IMR-90 (cell line): ENCODE data around the gene DUSP28. TPM values are rescaled to one million over a fixed set of nuclear protein-coding genes. Genes with fewer than 3 reads are reported as not detected.

Experiments used
- ATAC-seq: fragments of 200-7000 bp; cut with Tn5 transposase; 2 replicates; pipeline ENCODE4 v1.9.1; 2020; ENCODE audit warnings: low read depth, mild to moderate bottlenecking, moderate library complexity
- BruUV-seq: library from RNA; stranded (reverse); fragments of 400-500 nt; replicated peaks from 2 replicates; lab custom pipeline; 2021; lab: Mats Ljungman, UMichigan
- CTCF ChIA-PET: fragments of 300-600 bp; formaldehyde crosslinking; extraction: SDS; loops from one replicate; lab custom pipeline; 2021; ENCODE audit warnings: antibody characterized with exemption; lab: Yijun Ruan, JAX
- POLR2A ChIA-PET: fragments of 300-600 bp; sonication (Branson Sonifier 250); formaldehyde crosslinking; loops from one replicate; lab custom pipeline; 2022; ENCODE audit warnings: antibody characterized with exemption; ENCODE audit not compliant: unreplicated experiment; lab: Charles Lee
- DNase-seq: peaks from one replicate; pipeline ENCODE4 v3.0.0; 2013
- H2AFZ ChIP-seq: replicated peaks from 2 replicates; pipeline ENCODE3; 2013; ENCODE audit warnings: low read length, mild to moderate bottlenecking; ENCODE audit not compliant: poor library complexity
- H2AK5ac ChIP-seq: 2 replicates; pipeline ENCODE4 v1.6.1; 2013; ENCODE audit warnings: low read depth, low read length, inconsistent platforms
- H2AK9ac ChIP-seq: replicated peaks from 2 replicates; pipeline ENCODE3; 2013; ENCODE audit warnings: mild to moderate bottlenecking, low read depth, low read length, moderate library complexity; ENCODE audit not compliant: poor library complexity
- H2BK120ac ChIP-seq: 2 replicates; pipeline ENCODE4 v1.6.1; 2013; ENCODE audit warnings: low read depth, low read length, inconsistent platforms
- H2BK15ac ChIP-seq: 3 replicates; pipeline ENCODE4 v1.6.1; 2013; ENCODE audit warnings: low read depth, low read length, inconsistent platforms
- H2BK20ac ChIP-seq: 2 replicates; pipeline ENCODE4 v1.6.1; 2013; ENCODE audit warnings: low read depth, mild to moderate bottlenecking, inconsistent platforms, low read length, moderate library complexity
- H2BK5ac ChIP-seq: 2 replicates; pipeline ENCODE4 v1.6.1; 2013; ENCODE audit warnings: mild to moderate bottlenecking, low read depth, low read length, inconsistent platforms; ENCODE audit not compliant: poor library complexity, severe bottlenecking
- H3K14ac ChIP-seq: replicated peaks from 2 replicates; pipeline ENCODE4 v1.6.1; 2013; ENCODE audit warnings: low read depth, low read length, inconsistent platforms
- H3K18ac ChIP-seq: 2 replicates; pipeline ENCODE4 v1.6.1; 2013; ENCODE audit warnings: low read depth, low read length, control low read depth
- H3K23ac ChIP-seq: 2 replicates; pipeline ENCODE4 v1.6.1; 2013; ENCODE audit warnings: low read depth, low read length, inconsistent platforms
- H3K27ac ChIP-seq: 2 replicates; pipeline ENCODE4 v1.5.1; 2013; ENCODE audit warnings: mild to moderate bottlenecking, control low read depth, low read length; ENCODE audit not compliant: insufficient read depth
- H3K27me3 ChIP-seq: 2 replicates; pipeline ENCODE4 v1.6.1; 2013; ENCODE audit warnings: low read length; ENCODE audit not compliant: control insufficient read depth, insufficient read depth
- H3K36me3 ChIP-seq: 2 replicates; pipeline ENCODE4 v1.6.1; 2013; ENCODE audit warnings: low read length, mixed read lengths; ENCODE audit not compliant: control insufficient read depth, insufficient read depth
- H3K4ac ChIP-seq: 2 replicates; pipeline ENCODE4 v1.6.1; 2013; ENCODE audit warnings: low read depth, low read length, inconsistent platforms
- H3K4me1 ChIP-seq: 2 replicates; pipeline ENCODE4 v1.6.1; 2013; ENCODE audit warnings: low read length, mixed read lengths; ENCODE audit not compliant: control insufficient read depth, insufficient read depth
- H3K4me2 ChIP-seq: 2 replicates; pipeline ENCODE4 v1.6.1; 2013; ENCODE audit warnings: low read depth, mild to moderate bottlenecking, control low read depth, low read length, moderate library complexity
- H3K4me3 ChIP-seq: 2 replicates; pipeline ENCODE4 v1.5.1; 2013; ENCODE audit warnings: low read depth, mild to moderate bottlenecking, control low read depth, low read length, moderate library complexity; ENCODE audit not compliant: insufficient read depth
- H3K56ac ChIP-seq: 2 replicates; pipeline ENCODE4 v1.6.1; 2013; ENCODE audit warnings: low read length, inconsistent platforms; ENCODE audit not compliant: insufficient read depth; ENCODE audit errors: extremely low read depth
- H3K79me1 ChIP-seq, 2 experiments: 2 replicates each; pipeline ENCODE4 v1.6.1; 2013; ENCODE audit warnings: low read length in 2 of 2, inconsistent platforms in 1 of 2, low read depth in 1 of 2
- H3K9ac ChIP-seq: 2 replicates; pipeline ENCODE4 v1.6.1; 2013; ENCODE audit warnings: low read depth, low read length, control low read depth
- H3K9me1 ChIP-seq: 2 replicates; pipeline ENCODE4 v1.6.1; 2013; ENCODE audit warnings: low read length, inconsistent platforms; ENCODE audit not compliant: insufficient read depth
- H3K9me3 ChIP-seq: 2 replicates; pipeline ENCODE4 v1.6.1; 2013; ENCODE audit warnings: low read length; ENCODE audit not compliant: control insufficient read depth, insufficient read depth
- H4K20me1 ChIP-seq: 2 replicates; pipeline ENCODE4 v1.6.1; 2013; ENCODE audit warnings: low read length, inconsistent platforms; ENCODE audit not compliant: insufficient read depth
- H4K5ac ChIP-seq: 2 replicates; pipeline ENCODE4 v1.6.1; 2013; ENCODE audit warnings: mild to moderate bottlenecking, low read depth, low read length, control low read depth
- H4K8ac ChIP-seq, 2 experiments: 2 replicates each; pipeline ENCODE4 v1.6.1; 2013; ENCODE audit warnings: low read depth in 2 of 2, low read length in 2 of 2, control low read depth in 1 of 2, inconsistent platforms in 1 of 2
- H4K91ac ChIP-seq: 2 replicates; pipeline ENCODE4 v1.6.1; 2013; ENCODE audit warnings: low read depth, low read length, inconsistent platforms; ENCODE audit not compliant: insufficient read depth
- BHLHE40 ChIP-seq: fragments of 150-350 bp; IDR thresholded peaks from 2 replicates; pipeline ENCODE4 v1.6.1; 2016; ENCODE audit warnings: mild to moderate bottlenecking, low read depth, low read length
- CEBPB ChIP-seq: IDR thresholded peaks from 2 replicates; pipeline ENCODE4 v1.6.1; 2012; ENCODE audit warnings: low read depth, low read length, improper control_type of control experiment
- CHD1 ChIP-seq: IDR thresholded peaks from 2 replicates; pipeline ENCODE4 v1.6.1; 2012; ENCODE audit warnings: low read depth, low read length, improper control_type of control experiment
- CTCF ChIP-seq: conservative IDR thresholded peaks from 2 replicates; pipeline ENCODE4 v1.5.1; 2012; ENCODE audit warnings: mild to moderate bottlenecking, low read depth, low read length, improper control_type of control experiment
- MAFK ChIP-seq: IDR thresholded peaks from 2 replicates; pipeline ENCODE4 v1.6.1; 2012; ENCODE audit warnings: low read depth, low read length, improper control_type of control experiment
- MAZ ChIP-seq: IDR thresholded peaks from 2 replicates; pipeline ENCODE4 v1.6.1; 2012; ENCODE audit warnings: low read depth, mild to moderate bottlenecking, low read length, improper control_type of control experiment, moderate library complexity, borderline replicate concordance
- MXI1 ChIP-seq: IDR thresholded peaks from 2 replicates; pipeline ENCODE4 v1.6.1; 2012; ENCODE audit warnings: low read depth, mild to moderate bottlenecking, low read length, moderate library complexity, borderline replicate concordance
- NFE2L2 ChIP-seq: fragments of 150-350 bp; IDR thresholded peaks from 2 replicates; pipeline ENCODE4 v1.6.1; 2016; ENCODE audit warnings: low read depth, mild to moderate bottlenecking, low read length
- RFX5 ChIP-seq: IDR thresholded peaks from 2 replicates; pipeline ENCODE4 v1.8.0; 2012; ENCODE audit warnings: low read depth, mild to moderate bottlenecking, low read length, moderate library complexity
- USF2 ChIP-seq: fragments of 150-350 bp; IDR thresholded peaks from 2 replicates; pipeline ENCODE4 v1.6.1; 2017; ENCODE audit warnings: mild to moderate bottlenecking, antibody characterized with exemption, low read length, low read depth
- WGBS, 2 experiments: methylation state at CpG; one replicate each; pipeline versions ENCODE4 v1.1.5 to v1.1.7; 2013; ENCODE audit warnings: missing lambda C conversion rate in 2 of 2; ENCODE audit not compliant: insufficient read length in 1 of 2; ENCODE audit errors: extremely low coverage in 2 of 2; 5-methylcytosine and 5-hydroxymethylcytosine counted together
- dilution Hi-C: fragments of 300-500 bp; cut with HindIII; formaldehyde crosslinking; loops from one replicate; pipeline ENCODE4 v1.14.3; 2018; ENCODE audit warnings: low sequenced_read_pairs; ENCODE audit not compliant: unreplicated experiment
- in situ Hi-C: fragments of 300-500 bp; cut with MboI; formaldehyde crosslinking; loops from 3 replicates; pipeline ENCODE4 v1.14.3; 2019; ENCODE audit warnings: low sequenced_read_pairs, inconsistent platforms, mixed read lengths
- intact Hi-C: fragments of 100-400 bp; cut with micrococcal nuclease; formaldehyde crosslinking; loops from 2 replicates; pipeline ENCODE4 v1.10.0; 2022
- polyA plus RNA-seq, 3 experiments: library from polyadenylated mRNA; depleted of rRNA; stranded (reverse); fragments of >200 nt; gene quantifications; 2 replicates each; pipeline ENCODE4 v1.2.3, GENCODE V29; 2012; ENCODE audit warnings: low replicate concordance in 1 of 3
- total RNA-seq: library from RNA; depleted of rRNA; stranded (reverse); fragments of >200 nt; gene quantifications from 2 replicates; pipeline ENCODE4 v1.2.3, GENCODE V29; 2012

The DUSP28 gene
- total and polyA plus RNA-seq, 2 of the 4 experiments (the other 2 are of a cell fraction), result 1.1 to 3.3 TPM

GRCh38 chr2:240601061-240601830 lies 41.1 kb downstream of the DUSP28 start:
- DNase-seq (no peak), ATAC-seq (no peak)
- H2AFZ ChIP-seq, result no peak overlapping the region
- H3K27me3 ChIP-seq, result no peaks in the 10 kb centered on the region
- H3K4me3 ChIP-seq, result no peak overlapping the region
- H4K5ac ChIP-seq, result no peak overlapping the region
- no peak overlapping the region for H2AK9ac ChIP-seq
- no peak overlapping the region for H3K9ac ChIP-seq
- H3K23ac ChIP-seq, result no peak overlapping the region
- peaks cover 19% of the 10 kb centered on the region for H3K36me3 ChIP-seq
- no peaks in the 10 kb centered on the region for H4K20me1 ChIP-seq
- H3K9me1 ChIP-seq, result no peaks in the 10 kb centered on the region; the same call in 1 of the 2 replicates
- H2BK15ac ChIP-seq, result no peak overlapping the region
- H3K79me1 ChIP-seq, result no peaks in the 10 kb centered on the region
- 79% methylated on average over 5 of the region's 20 CpGs; no CpG with 5 or more reads in 1 of the 2 experiments for WGBS, 2 experiments
- no peaks in the 10 kb centered on the region for H3K4me1 ChIP-seq
- POLR2A ChIA-PET, result no interaction called here
- CTCF ChIA-PET, result no interaction called here
- no peak overlapping the region for H3K56ac ChIP-seq
- H4K8ac ChIP-seq, result no peak overlapping the region
- H2BK5ac ChIP-seq, result no peak overlapping the region
- no peak overlapping the region for H2BK120ac ChIP-seq
- H3K4ac ChIP-seq, result no peak overlapping the region
- dilution Hi-C loops (no loop called here), in situ Hi-C loops (no loop called here), intact Hi-C loops (no loop called here)
- H3K4me2 ChIP-seq, result no peak overlapping the region
- no peak overlapping the region for H2BK20ac ChIP-seq
- no peaks in the 10 kb centered on the region for H3K9me3 ChIP-seq
- H3K14ac ChIP-seq, result no peak overlapping the region
- H4K91ac ChIP-seq, result no peak overlapping the region
- no peak overlapping the region for H3K18ac ChIP-seq
- no peak overlapping the region for H2AK5ac ChIP-seq
- no peak for TF ChIP-seq CHD1
- TF ChIP-seq NFE2L2, result no peak
- no peak for TF ChIP-seq MXI1
- no peak for TF ChIP-seq CEBPB
- TF ChIP-seq RFX5, result no peak
- no peak for TF ChIP-seq USF2
- no peak for TF ChIP-seq CTCF
- TF ChIP-seq MAZ, result no peak
- no peak for TF ChIP-seq MAFK
- TF ChIP-seq BHLHE40, result no peak
- no TSS peak for BruUV-seq
- H3K27ac ChIP-seq, result no peak overlapping the region
